Right lobe of liver (tissue), 6 donors: Measurements from ENCODE around the gene FGD2. TPM values are rescaled to one million over a fixed set of nuclear protein-coding genes. Genes with fewer than 3 reads are reported as not detected.
A peak's percentile ranks its signal among the peaks of the same experiment; 100 is the strongest.

ENCODE experiments used
- ATAC-seq, 4 donors: fragments of 200-7000 bp; cut with Tn5 transposase; one replicate each; pipeline ENCODE4 v1.9.1; 2020; ENCODE audit warnings: mild to moderate bottlenecking in 4 of 4, moderate library complexity in 4 of 4
- DNase-seq, 3 donors: peaks; one replicate each; pipeline ENCODE4 v3.0.0-alpha.2; 2020
- H3K27ac ChIP-seq, 3 donors: fragments of 200-600 bp; one replicate each; pipeline ENCODE4 v1.8.0; 2022
- H3K27me3 ChIP-seq, 2 donors: fragments of 200-600 bp; one replicate each; pipeline ENCODE4 v1.8.0; 2022
- H3K36me3 ChIP-seq, 4 donors: fragments of 200-600 bp; sonication (generic) in 1 of 4; one replicate each; pipeline versions ENCODE4 v1.5.1 to v1.8.0; 2017 to 2022; ENCODE audit warnings: control low read depth in 1 of 4
- H3K4me1 ChIP-seq, 4 donors: fragments of 200-600 bp; sonication (generic) in 1 of 4; one replicate each; pipeline versions ENCODE4 v1.5.1 to v1.8.0; 2017 to 2022; ENCODE audit warnings: control low read depth in 1 of 4
- H3K4me3 ChIP-seq, 3 donors: fragments of 200-600 bp; one replicate each; pipeline ENCODE4 v1.8.0; 2022
- H3K9me3 ChIP-seq, 4 donors: fragments of 200-600 bp; sonication (generic) in 1 of 4; one replicate each; pipeline versions ENCODE4 v1.5.1 to v1.8.0; 2017 to 2022; ENCODE audit warnings: control low read depth in 1 of 4
- CTCF ChIP-seq, 4 donors: fragments of 200-600 bp in 3 of 4; fragments of 450-650 bp in 1 of 4; IDR thresholded peaks; one replicate each; pipeline versions ENCODE4 v1.5.1 to v1.8.0; 2016 to 2022; ENCODE audit warnings: antibody characterized with exemption in 4 of 4, mild to moderate bottlenecking in 2 of 4
- POLR2A ChIP-seq: fragments of 450-650 bp; IDR thresholded peaks from one replicate; pipeline ENCODE4 v1.6.1; 2017; ENCODE audit warnings: antibody characterized with exemption, mild to moderate bottlenecking
- WGBS: methylation state at CpG from one replicate; pipeline ENCODE4 v1.1.6; 2018; ENCODE audit warnings: low coverage, low lambda C conversion rate; ENCODE audit not compliant: insufficient coverage; ENCODE audit errors: missing lambda C conversion rate; 5-methylcytosine and 5-hydroxymethylcytosine counted together
- intact Hi-C, 2 donors: fragments of 100-400 bp; cut with DNase I; formaldehyde crosslinking; loops; one replicate each; pipeline versions ENCODE4 v1.11.2 to v1.14.1; 2022
- total RNA-seq, 6 experiments: library from RNA; depleted of rRNA in 2 of 6; stranded (reverse); fragments of >200 nt in 2 of 6; fragmentation: NEBNext Ultra II Directional in 3 of 6; extraction: Animal tissue kit (Norgen Biotek cat#: 25700) in 3 of 6; gene quantifications; one replicate each; pipeline versions ENCODE4 v1.1.0 to v1.2.4, GENCODE V29; 2016 to 2023
- donor health status: DM: no; HTN: yes; CAD: no.
- donor health status: DM: no; HTN: no; CAD: no.
- donor health status: DM: no; HTN: no; CAD: no.
- donor health status: DM: no; HTN: yes; CAD: no.
- donor health status: DM: no; HTN: yes; CAD: no.

Gene FGD2
- total RNA-seq, 6 experiments from 2014 or later: 6.6 to 15.6 (median 9.6) TPM

DNA sequence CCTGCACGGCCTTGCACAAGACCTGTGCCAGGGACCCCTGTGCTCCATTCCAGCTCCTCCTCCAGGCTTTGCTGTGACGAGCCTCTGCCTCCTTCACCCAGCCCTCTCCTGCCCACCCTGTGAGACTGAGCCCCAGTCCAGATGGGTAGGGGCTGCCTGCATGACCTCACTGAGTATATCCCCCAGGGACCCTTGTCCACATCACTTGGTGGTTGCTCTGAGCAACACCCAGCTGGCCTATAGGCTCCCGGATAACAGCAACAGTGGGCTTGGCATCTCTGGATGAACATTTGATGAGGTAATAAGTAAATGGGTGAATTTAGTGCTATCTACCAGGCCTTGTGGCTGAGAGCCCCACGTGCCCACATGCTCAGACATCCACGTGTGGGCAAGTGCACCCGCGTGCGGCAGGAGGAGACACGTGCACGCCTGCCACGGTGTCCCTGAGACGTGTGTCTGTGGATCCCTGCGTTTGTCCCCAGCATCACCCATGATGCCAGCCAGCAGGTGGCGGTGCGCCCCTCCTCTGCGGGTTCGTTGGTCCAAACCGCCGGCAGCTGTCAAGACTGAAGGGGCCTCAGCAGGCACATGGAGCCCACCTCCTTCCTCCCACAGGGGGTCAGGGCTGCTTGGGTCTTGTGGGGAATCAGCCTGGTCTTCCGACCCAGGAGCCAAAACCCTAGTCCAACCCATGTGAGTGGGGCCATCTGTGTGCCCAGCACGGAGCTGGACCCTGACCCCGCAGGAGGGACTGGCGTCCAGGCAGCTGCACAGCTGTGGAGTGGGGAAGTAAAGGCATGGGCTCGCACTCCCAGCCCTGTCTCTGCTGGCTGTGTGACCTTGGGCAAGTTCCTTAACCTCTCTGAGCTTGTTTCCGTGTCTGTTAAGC is 45.9 kb downstream of the FGD2 start:
- TF ChIP-seq CTCF (IDR thresholded peaks at IDR 0.05): peak; percentile 92 to 95 (median 94)
- no peak for TF ChIP-seq POLR2A
- WGBS: 50% methylated on average over 2 of the region's 25 CpGs
- ATAC-seq (peak; percentile 87 to 90 (median 88)), DNase-seq (peak; percentile 92 to 94 (median 92))
- Histone ChIP-seq H3K36me3 (no peaks in the 10 kb centered on the region), H3K27me3 (no peaks in the 10 kb centered on the region), H3K4me3 (no peak overlapping the region), H3K27ac (peak overlapping the region in 2 of 3 donors; percentile 33 to 44), H3K4me1 (peaks cover 0 to 21% (median 5%) of the 10 kb centered on the region in 4 donors), H3K9me3 (no peaks in the 10 kb centered on the region)
- intact Hi-C loops: loop anchor here in 1 of 2 donors (5.0 kb wide), 1 partner anchor 121 kb away; the partner anchor contains the start of gene PIM1

GRCh38 chr6:37052027-37052628 is 46.7 kb downstream of the FGD2 start:
- no peaks in the 10 kb centered on the region for H3K36me3 ChIP-seq
- peak overlapping the region in 2 of 3 donors; percentile 33 to 44 for H3K27ac ChIP-seq
- TF ChIP-seq CTCF (IDR thresholded peaks at IDR 0.05) (no peak), POLR2A (no peak)
- H3K4me3 ChIP-seq: no peak overlapping the region
- intact Hi-C loops: loop anchor here in 1 of 2 donors (5.0 kb wide), 1 partner anchor 120 kb away; the partner anchor contains the start of gene PIM1
- ATAC-seq (peak; percentile 32 to 56 (median 40)), DNase-seq (peak in 1 of 3 donors; percentile 66)
- peaks cover 0 to 21% (median 5%) of the 10 kb centered on the region in 4 donors for H3K4me1 ChIP-seq
- no peaks in the 10 kb centered on the region for H3K9me3 ChIP-seq
- no peaks in the 10 kb centered on the region for H3K27me3 ChIP-seq
- WGBS: 34% methylated on average over 4 of the region's 9 CpGs

- Histone ChIP-seq H3K4me3 (no peak overlapping the region), H3K4me1 (peaks cover 0 to 21% (median 5%) of the 10 kb centered on the region in 4 donors), H3K9me3 (no peaks in the 10 kb centered on the region), H3K27ac (no peak overlapping the region), H3K27me3 (no peaks in the 10 kb centered on the region), H3K36me3 (no peaks in the 10 kb centered on the region)
- no peak for TF ChIP-seq CTCF (IDR thresholded peaks at IDR 0.05)
- TF ChIP-seq POLR2A: no peak
- WGBS: 90% methylated on average over 2 of the region's 7 CpGs
- DNase-seq (no peak), ATAC-seq (no peak)
- intact Hi-C loops: loop anchor here in 1 of 2 donors (5.0 kb wide), 1 partner anchor 119 kb away; the partner anchor contains the start of gene PIM1
Measured at GRCh38 chr6:37053683-37054082, 48.2 kb downstream of the FGD2 start.

DNA sequence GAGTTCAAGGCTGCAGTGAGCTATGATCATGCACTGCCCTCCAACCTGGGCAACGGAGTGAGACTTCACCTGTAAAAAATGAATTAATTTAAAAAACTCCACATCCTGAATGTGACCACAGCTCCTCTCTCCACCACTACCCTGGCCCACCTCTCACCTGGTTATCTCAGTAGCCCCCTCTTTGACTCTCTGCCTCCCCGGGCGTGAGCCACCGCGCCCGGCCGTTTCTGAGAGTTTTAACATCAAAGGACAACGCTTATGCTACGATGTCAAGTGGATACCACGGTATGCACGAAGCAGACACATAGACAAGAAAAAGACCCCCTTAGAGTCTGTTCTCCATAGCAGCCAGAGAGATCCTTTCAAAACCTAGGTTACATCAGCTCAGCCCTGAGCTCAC is 48.7 kb downstream of the FGD2 start:
- ATAC-seq (no peak), DNase-seq (no peak)
- Histone ChIP-seq H3K27ac (no peak overlapping the region), H3K4me3 (no peak overlapping the region), H3K4me1 (peaks cover 0 to 25% (median 5%) of the 10 kb centered on the region in 4 donors), H3K9me3 (no peaks in the 10 kb centered on the region), H3K27me3 (no peaks in the 10 kb centered on the region), H3K36me3 (no peaks in the 10 kb centered on the region)
- intact Hi-C loops: loop anchor here in 1 of 2 donors (5.0 kb wide), 1 partner anchor 118 kb away; the partner anchor contains the start of gene PIM1
- WGBS: 94% methylated on average over 10 of the region's 11 CpGs
- no peak for TF ChIP-seq POLR2A
- TF ChIP-seq CTCF (IDR thresholded peaks at IDR 0.05): no peak
